ENCODE data around the gene LRRC2. TPM values are rescaled to one million over a fixed set of nuclear protein-coding genes. Genes with fewer than 3 reads are reported as not detected.
A peak's percentile ranks its signal among the peaks of the same experiment; 100 is the strongest.

The LRRC2 gene
- total and polyA plus RNA-seq, 9 of the 15 experiments (the other 6 are each of a cell fraction or from before 2014, with no cell fraction given): 0.01 to 0.04 (median 0.03) TPM; not detected in 5

- TF ChIP-seq MLX (CRISPR knock-in tag; conservative IDR thresholded peaks at IDR 0.05): no peak
- no peak for TF ChIP-seq ESRRA (IDR thresholded peaks at IDR 0.05; ENCODE audit: borderline replicate concordance, low read depth)
- TF ChIP-seq, protein P1, sequence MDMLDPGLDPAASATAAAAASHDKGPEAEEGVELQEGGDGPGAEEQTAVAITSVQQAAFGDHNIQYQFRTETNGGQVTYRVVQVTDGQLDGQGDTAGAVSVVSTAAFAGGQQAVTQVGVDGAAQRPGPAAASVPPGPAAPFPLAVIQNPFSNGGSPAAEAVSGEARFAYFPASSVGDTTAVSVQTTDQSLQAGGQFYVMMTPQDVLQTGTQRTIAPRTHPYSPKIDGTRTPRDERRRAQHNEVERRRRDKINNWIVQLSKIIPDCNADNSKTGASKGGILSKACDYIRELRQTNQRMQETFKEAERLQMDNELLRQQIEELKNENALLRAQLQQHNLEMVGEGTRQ (CRISPR knock-in tag; IDR thresholded peaks at IDR 0.05): no peak
- no peak for TF ChIP-seq HDAC2 (IDR thresholded peaks at IDR 0.05)
- no peak for TF ChIP-seq TGIF2 (CRISPR knock-in tag; IDR thresholded peaks at IDR 0.05)
- TF ChIP-seq ZC3H11A (IDR thresholded peaks at IDR 0.05; ENCODE audit: low read depth, low read length): no peak
- TF ChIP-seq RFX5 (IDR thresholded peaks at IDR 0.05; ENCODE audit: low read depth, low read length): no peak
- TF ChIP-seq NFATC3 (IDR thresholded peaks at IDR 0.05): 0 out of 2 replicates have a peak, but pooled peaks have one; percentile 47
- no peak for TF ChIP-seq ZNF277 (CRISPR knock-in tag; IDR thresholded peaks at IDR 0.05; ENCODE audit: borderline replicate concordance)
- no peak for TF ChIP-seq KLF16 (IDR thresholded peaks at IDR 0.05)
- TF ChIP-seq HDAC8 (tag; IDR thresholded peaks at IDR 0.05): no peak
- no peak for TF ChIP-seq SIX5 (IDR thresholded peaks at IDR 0.05; ENCODE audit: borderline replicate concordance in 1 of 2, insufficient read depth in 1 of 2, low read depth in 1 of 2, low read length in 2 of 2)
- TF ChIP-seq POLR2G (IDR thresholded peaks at IDR 0.05; ENCODE audit: low read depth, low read length): no peak
- no peak for TF ChIP-seq ZNF444 (CRISPR knock-in tag; IDR thresholded peaks at IDR 0.05)
- no peak for TF ChIP-seq MTA3 (IDR thresholded peaks at IDR 0.05; ENCODE audit: borderline replicate concordance)
- TF ChIP-seq POLR2AphosphoS5 (IDR thresholded peaks at IDR 0.05; ENCODE audit: control insufficient read depth, insufficient read depth, low read depth, low read length): no peak
- TF ChIP-seq, protein P2, sequence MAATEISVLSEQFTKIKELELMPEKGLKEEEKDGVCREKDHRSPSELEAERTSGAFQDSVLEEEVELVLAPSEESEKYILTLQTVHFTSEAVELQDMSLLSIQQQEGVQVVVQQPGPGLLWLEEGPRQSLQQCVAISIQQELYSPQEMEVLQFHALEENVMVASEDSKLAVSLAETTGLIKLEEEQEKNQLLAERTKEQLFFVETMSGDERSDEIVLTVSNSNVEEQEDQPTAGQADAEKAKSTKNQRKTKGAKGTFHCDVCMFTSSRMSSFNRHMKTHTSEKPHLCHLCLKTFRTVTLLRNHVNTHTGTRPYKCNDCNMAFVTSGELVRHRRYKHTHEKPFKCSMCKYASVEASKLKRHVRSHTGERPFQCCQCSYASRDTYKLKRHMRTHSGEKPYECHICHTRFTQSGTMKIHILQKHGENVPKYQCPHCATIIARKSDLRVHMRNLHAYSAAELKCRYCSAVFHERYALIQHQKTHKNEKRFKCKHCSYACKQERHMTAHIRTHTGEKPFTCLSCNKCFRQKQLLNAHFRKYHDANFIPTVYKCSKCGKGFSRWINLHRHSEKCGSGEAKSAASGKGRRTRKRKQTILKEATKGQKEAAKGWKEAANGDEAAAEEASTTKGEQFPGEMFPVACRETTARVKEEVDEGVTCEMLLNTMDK (IDR thresholded peaks at IDR 0.05; ENCODE audit: borderline replicate concordance, insufficient read depth, low read depth, low read length, poor library complexity, severe bottlenecking): no peak
- no peak for TF ChIP-seq MITF (IDR thresholded peaks at IDR 0.05)
- no peak for TF ChIP-seq BHLHE40 (IDR thresholded peaks at IDR 0.05; ENCODE audit: low read length)
- TF ChIP-seq ZC3H4 (CRISPR knock-in tag; IDR thresholded peaks at IDR 0.05; ENCODE audit: borderline replicate concordance): no peak
- TF ChIP-seq, protein P3, sequence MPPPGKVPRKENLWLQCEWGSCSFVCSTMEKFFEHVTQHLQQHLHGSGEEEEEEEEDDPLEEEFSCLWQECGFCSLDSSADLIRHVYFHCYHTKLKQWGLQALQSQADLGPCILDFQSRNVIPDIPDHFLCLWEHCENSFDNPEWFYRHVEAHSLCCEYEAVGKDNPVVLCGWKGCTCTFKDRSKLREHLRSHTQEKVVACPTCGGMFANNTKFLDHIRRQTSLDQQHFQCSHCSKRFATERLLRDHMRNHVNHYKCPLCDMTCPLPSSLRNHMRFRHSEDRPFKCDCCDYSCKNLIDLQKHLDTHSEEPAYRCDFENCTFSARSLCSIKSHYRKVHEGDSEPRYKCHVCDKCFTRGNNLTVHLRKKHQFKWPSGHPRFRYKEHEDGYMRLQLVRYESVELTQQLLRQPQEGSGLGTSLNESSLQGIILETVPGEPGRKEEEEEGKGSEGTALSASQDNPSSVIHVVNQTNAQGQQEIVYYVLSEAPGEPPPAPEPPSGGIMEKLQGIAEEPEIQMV (tag; conservative IDR thresholded peaks at IDR 0.05; ENCODE audit: low read depth): 0 out of 2 replicates have a peak, but pooled peaks have one; percentile 35
Observed at GRCh38 chr3:46542344-46542743, 23.8 kb downstream of the LRRC2 start (continued).
